Upper lobe of left lung (tissue), 6 donors: ENCODE data around the gene MTREX. TPM values are rescaled to one million over a fixed set of nuclear protein-coding genes. Genes with fewer than 3 reads are reported as not detected.

Experiments used
- ATAC-seq, 2 donors: fragments of 200-7000 bp; cut with Tn5 transposase; one replicate each; pipeline ENCODE4 v1.9.1; 2022; ENCODE audit warnings: mild to moderate bottlenecking in 2 of 2, moderate library complexity in 2 of 2; ENCODE audit not compliant: low FRiP score in 2 of 2
- DNase-seq, 2 donors: peaks; one replicate each; pipeline ENCODE4 v3.0.0-alpha.2; 2019 to 2020
- H3K27ac ChIP-seq, 4 donors: fragments of 200-600 bp; sonication (generic); one replicate each; pipeline ENCODE4 v1.5.1; 2016 to 2019
- H3K27me3 ChIP-seq, 4 donors: fragments of 200-600 bp; sonication (generic); one replicate each; pipeline ENCODE4 v1.5.1; 2017 to 2019
- H3K36me3 ChIP-seq, 4 donors: fragments of 200-600 bp; sonication (generic); one replicate each; pipeline ENCODE4 v1.5.1; 2016 to 2019
- H3K4me1 ChIP-seq, 4 donors: fragments of 200-600 bp; sonication (generic); one replicate each; pipeline ENCODE4 v1.5.1; 2018 to 2019
- H3K4me3 ChIP-seq, 4 donors: fragments of 200-600 bp; sonication (generic); one replicate each; pipeline ENCODE4 v1.5.1; 2017 to 2019; ENCODE audit warnings: mild to moderate bottlenecking in 2 of 4, moderate library complexity in 1 of 4
- H3K9me3 ChIP-seq, 4 donors: fragments of 200-600 bp; sonication (generic); one replicate each; pipeline ENCODE4 v1.5.1; 2018 to 2019
- EP300 ChIP-seq, 4 donors: sonication (generic); formaldehyde crosslinking; IDR thresholded peaks; one replicate each; pipeline ENCODE4 v1.5.1; 2017; ENCODE audit warnings: antibody characterized with exemption in 4 of 4, control low read depth in 2 of 4
- POLR2A ChIP-seq, 4 donors: fragments of 450-650 bp; IDR thresholded peaks; one replicate each; pipeline ENCODE4 v1.5.1; 2016 to 2017; ENCODE audit warnings: antibody characterized with exemption in 4 of 4, mild to moderate bottlenecking in 2 of 4
- POLR2AphosphoS5 ChIP-seq, 2 donors: sonication (generic); formaldehyde crosslinking; IDR thresholded peaks; one replicate each; pipeline ENCODE4 v1.5.1; 2017; ENCODE audit warnings: antibody characterized with exemption in 2 of 2
- WGBS, 2 donors: methylation state at CpG; one replicate each; pipeline ENCODE4 v1.1.5; 2017 to 2018; 5-methylcytosine and 5-hydroxymethylcytosine counted together
- total RNA-seq, 6 donors: library from RNA; depleted of rRNA in 4 of 6; stranded (reverse); fragments of >200 nt in 4 of 6; gene quantifications; one replicate each; pipeline versions ENCODE4 v1.1.0 to v1.2.1, GENCODE V29; 2016 to 2021
- TF ChIP-seq, protein P1 (sequence below), 6 experiments: fragments of 450-650 bp in 4 of 6; fragments of 200-600 bp in 2 of 6; sonication (generic) in 2 of 6; IDR thresholded peaks; one replicate each; pipeline ENCODE4 v1.5.1; 2016 to 2019; ENCODE audit warnings: antibody characterized with exemption in 6 of 6
- donor health status: DM: no; HTN: no; CAD: no; lungs with moderate emphysema.
- donor health status: DM: no; HTN: yes; CAD: no; lungs with severe emphysema.

Gene MTREX
- total RNA-seq, 6 donors from 2014 or later, result 44.1 to 179 (median 61.6) TPM

DNA sequence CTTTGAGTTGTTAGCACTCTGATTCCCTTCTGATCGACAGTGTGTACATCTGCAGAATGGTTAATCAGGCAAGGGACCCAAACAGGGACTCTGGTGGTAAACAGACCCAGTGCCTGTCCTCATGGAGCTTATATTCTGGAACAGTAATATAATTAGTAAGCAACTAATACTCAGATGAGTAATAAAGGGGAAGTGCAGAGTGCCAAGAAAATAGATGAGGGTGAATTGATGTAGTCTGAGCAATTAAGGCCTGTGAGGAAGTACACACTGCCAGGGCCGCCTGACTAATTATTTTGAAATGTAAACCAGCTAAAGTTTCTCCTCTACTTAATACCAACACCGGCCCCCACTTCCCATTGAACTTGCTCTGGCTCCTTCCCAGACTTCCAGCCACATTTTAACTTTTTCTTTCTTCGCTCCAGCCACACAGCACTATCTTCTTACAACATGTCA lies 4.5 kb upstream of the MTREX start:
- DNase-seq, result peak in 1 of 2 donors; percentile 49
- peak in 1 of 2 donors; percentile 21 for ATAC-seq
- WGBS, 2 donors, result 36 to 37% methylated on average over 4 of the region's 4 CpGs
- Histone ChIP-seq H3K27ac (peak overlapping the region in 3 of 4 donors; percentile 25 to 71 (median 56)), H3K4me1 (peaks cover 31 to 42% (median 34%) of the 10 kb centered on the region in 4 donors), H3K9me3 (no peaks in the 10 kb centered on the region), H3K4me3 (no peak overlapping the region), H3K27me3 (no peaks in the 10 kb centered on the region), H3K36me3 (peaks cover 0 to 9% (median 3%) of the 10 kb centered on the region in 4 donors)
- TF ChIP-seq POLR2AphosphoS5 (IDR thresholded peaks at IDR 0.05), result no peak
- TF ChIP-seq, protein P1, sequence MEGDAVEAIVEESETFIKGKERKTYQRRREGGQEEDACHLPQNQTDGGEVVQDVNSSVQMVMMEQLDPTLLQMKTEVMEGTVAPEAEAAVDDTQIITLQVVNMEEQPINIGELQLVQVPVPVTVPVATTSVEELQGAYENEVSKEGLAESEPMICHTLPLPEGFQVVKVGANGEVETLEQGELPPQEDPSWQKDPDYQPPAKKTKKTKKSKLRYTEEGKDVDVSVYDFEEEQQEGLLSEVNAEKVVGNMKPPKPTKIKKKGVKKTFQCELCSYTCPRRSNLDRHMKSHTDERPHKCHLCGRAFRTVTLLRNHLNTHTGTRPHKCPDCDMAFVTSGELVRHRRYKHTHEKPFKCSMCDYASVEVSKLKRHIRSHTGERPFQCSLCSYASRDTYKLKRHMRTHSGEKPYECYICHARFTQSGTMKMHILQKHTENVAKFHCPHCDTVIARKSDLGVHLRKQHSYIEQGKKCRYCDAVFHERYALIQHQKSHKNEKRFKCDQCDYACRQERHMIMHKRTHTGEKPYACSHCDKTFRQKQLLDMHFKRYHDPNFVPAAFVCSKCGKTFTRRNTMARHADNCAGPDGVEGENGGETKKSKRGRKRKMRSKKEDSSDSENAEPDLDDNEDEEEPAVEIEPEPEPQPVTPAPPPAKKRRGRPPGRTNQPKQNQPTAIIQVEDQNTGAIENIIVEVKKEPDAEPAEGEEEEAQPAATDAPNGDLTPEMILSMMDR (IDR thresholded peaks at IDR 0.05), result no peak
- no peak for TF ChIP-seq EP300 (IDR thresholded peaks at IDR 0.05)
- no peak for TF ChIP-seq POLR2A (IDR thresholded peaks at IDR 0.05)

DNA sequence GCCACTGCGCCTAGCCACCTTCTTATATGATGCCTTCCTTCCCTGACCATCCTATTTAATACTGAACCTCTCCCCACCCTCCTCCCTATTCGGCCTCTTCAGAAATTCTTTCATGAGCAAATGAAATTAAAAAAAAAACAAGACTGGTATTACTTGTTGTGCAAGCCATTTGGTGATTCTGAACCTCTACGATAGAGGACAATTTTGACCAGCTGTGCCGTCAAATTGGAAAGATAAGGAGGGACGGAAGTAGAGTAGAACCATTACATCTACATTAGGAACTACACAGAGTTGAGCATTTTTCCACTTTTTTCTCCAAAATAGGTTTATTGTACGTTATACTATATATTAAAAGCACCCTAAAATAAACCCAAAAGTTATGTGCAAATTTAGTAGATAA lies 3.2 kb upstream of the MTREX start:
- Histone ChIP-seq H3K36me3 (peaks cover 0 to 8% (median 3%) of the 10 kb centered on the region in 4 donors), H3K4me3 (no peak overlapping the region), H3K9me3 (no peaks in the 10 kb centered on the region), H3K27ac (peak overlapping the region in 1 of 4 donors; percentile 32), H3K4me1 (peaks cover 41 to 55% (median 44%) of the 10 kb centered on the region in 4 donors), H3K27me3 (no peaks in the 10 kb centered on the region)
- ATAC-seq, result no peak
- TF ChIP-seq, protein P1 (IDR thresholded peaks at IDR 0.05), result no peak
- TF ChIP-seq POLR2A (IDR thresholded peaks at IDR 0.05) (no peak), EP300 (IDR thresholded peaks at IDR 0.05) (no peak), POLR2AphosphoS5 (IDR thresholded peaks at IDR 0.05) (no peak)
- WGBS, 2 donors, result 76 to 81% methylated on average over 6 of the region's 6 CpGs
- no peak for DNase-seq

DNA sequence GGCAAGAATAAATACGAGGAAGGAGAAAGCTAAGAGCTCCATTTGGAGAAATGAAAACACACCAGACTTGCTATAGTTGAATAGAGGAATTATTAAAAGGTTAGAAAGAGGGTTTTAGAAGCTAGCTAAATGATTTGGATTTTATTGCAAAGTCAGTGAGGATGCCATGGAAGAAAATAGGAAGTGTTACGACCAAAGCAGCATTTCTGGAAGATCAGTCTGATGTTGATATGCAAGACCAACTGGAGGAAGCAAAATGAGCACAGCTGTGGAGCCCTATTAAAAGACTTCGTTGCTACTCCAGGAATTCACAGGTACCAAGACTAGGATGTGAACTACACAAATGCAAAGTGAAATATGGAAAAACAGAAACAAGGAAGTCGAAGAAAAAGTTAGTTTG lies 2.4 kb upstream of the MTREX start:
- Histone ChIP-seq H3K27me3 (no peaks in the 10 kb centered on the region), H3K27ac (peak overlapping the region in 1 of 4 donors; percentile 23), H3K9me3 (no peaks in the 10 kb centered on the region), H3K36me3 (peaks cover 0 to 8% (median 3%) of the 10 kb centered on the region in 4 donors), H3K4me3 (peak overlapping the region in 1 of 4 donors; percentile 66), H3K4me1 (peaks cover 47 to 62% (median 50%) of the 10 kb centered on the region in 4 donors)
- DNase-seq (no peak), ATAC-seq (no peak)
- WGBS, 2 donors, result 49 to 56% methylated on average over 4 of the region's 4 CpGs
- TF ChIP-seq, protein P1 (IDR thresholded peaks at IDR 0.05), result no peak
- TF ChIP-seq EP300 (IDR thresholded peaks at IDR 0.05), result no peak
- TF ChIP-seq POLR2AphosphoS5 (IDR thresholded peaks at IDR 0.05), result no peak
- TF ChIP-seq POLR2A (IDR thresholded peaks at IDR 0.05), result no peak

DNA sequence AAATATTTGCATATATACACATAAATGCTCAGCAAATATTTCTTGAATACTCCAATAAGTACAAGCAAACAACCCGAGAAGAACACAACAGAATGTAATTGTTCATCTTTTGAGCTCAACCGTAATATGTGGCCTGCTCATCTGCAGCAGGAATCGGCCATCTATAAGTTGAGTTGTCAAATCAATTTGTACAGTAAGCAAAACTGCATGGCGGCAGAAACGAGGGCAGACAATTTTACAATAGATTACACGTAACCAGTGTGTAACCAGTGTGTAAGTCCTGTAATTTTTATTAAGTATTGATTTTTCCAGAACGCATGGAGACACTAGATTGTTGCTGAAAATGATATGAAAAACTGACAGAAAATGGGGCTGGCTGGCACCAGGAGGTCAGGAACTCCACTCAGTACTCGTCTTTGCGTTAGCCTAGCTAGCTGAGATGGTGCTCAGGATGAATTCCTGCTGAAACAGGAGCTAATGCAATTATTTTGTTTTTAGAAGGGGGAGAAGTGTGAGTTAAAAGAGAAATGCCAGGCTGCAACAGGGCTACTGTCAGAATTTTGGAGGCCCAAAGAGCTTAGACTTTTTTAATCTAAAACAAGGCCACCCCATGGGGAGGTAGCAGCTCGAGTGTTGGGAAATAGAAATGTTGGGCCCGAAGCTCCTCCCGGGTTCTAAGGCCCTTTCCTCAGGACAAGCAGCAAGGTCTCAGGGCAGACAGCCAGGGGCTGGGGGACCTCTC lies 977 bp upstream of the MTREX start:
- H3K27me3 ChIP-seq, result no peaks in the 10 kb centered on the region
- ATAC-seq (no peak), DNase-seq (no peak)
- H3K4me1 ChIP-seq, result peaks cover 48 to 69% (median 56%) of the 10 kb centered on the region in 4 donors
- peak overlapping the region; percentile 89 to 96 (median 94) for H3K27ac ChIP-seq
- WGBS, 2 donors, result 11 to 12% methylated on average over 11 to 12 of the region's 12 CpGs
- TF ChIP-seq EP300 (IDR thresholded peaks at IDR 0.05), result no peak
- no peak for TF ChIP-seq POLR2A (IDR thresholded peaks at IDR 0.05)
- TF ChIP-seq POLR2AphosphoS5 (IDR thresholded peaks at IDR 0.05), result no peak
- TF ChIP-seq, protein P1 (IDR thresholded peaks at IDR 0.05), result no peak
- no peaks in the 10 kb centered on the region for H3K36me3 ChIP-seq
- no peaks in the 10 kb centered on the region for H3K9me3 ChIP-seq
- H3K4me3 ChIP-seq, result peak overlapping the region; percentile 62 to 80 (median 70)
